DOHH2 (cell line): ENCODE measurements around the gene PEAK1.

ENCODE experiments used
- H3F3A ChIP-seq: fragments of 200-600 bp; sonication (generic), shearing (Covaris generic); 2 replicates; pipeline ENCODE4 v1.6.0; 2016; ENCODE audit warnings: antibody characterized with exemption, mild to moderate bottlenecking; ENCODE audit not compliant: control insufficient read depth, insufficient read depth
- H3K27ac ChIP-seq: fragments of 200-600 bp; sonication (generic); 2 replicates; pipeline ENCODE4 v1.5.1; 2014; ENCODE audit warnings: low read depth, mild to moderate bottlenecking, low read length, moderate library complexity
- H3K27me3 ChIP-seq: fragments of 200-600 bp; sonication (generic); 2 replicates; pipeline ENCODE4 v1.6.1; 2014; ENCODE audit warnings: mild to moderate bottlenecking, low read length, mixed read lengths; ENCODE audit not compliant: control insufficient read depth
- H3K36me3 ChIP-seq: fragments of 200-600 bp; sonication (generic); 2 replicates; pipeline ENCODE4 v1.6.1; 2014; ENCODE audit warnings: mild to moderate bottlenecking, low read length, moderate library complexity, mixed read lengths; ENCODE audit not compliant: control insufficient read depth
- H3K4me1 ChIP-seq: fragments of 200-600 bp; sonication (generic); 2 replicates; pipeline ENCODE4 v1.6.1; 2014; ENCODE audit warnings: mild to moderate bottlenecking, low read length, mixed read lengths; ENCODE audit not compliant: control insufficient read depth
- H3K4me2 ChIP-seq: fragments of 200-600 bp; sonication (generic); 2 replicates; pipeline ENCODE4 v1.6.0; 2014; ENCODE audit warnings: mild to moderate bottlenecking, low read length, moderate library complexity
- H3K4me3 ChIP-seq: fragments of 200-600 bp; sonication (generic); 2 replicates; pipeline ENCODE4 v1.5.1; 2014; ENCODE audit warnings: mild to moderate bottlenecking, low read length, mixed read lengths
- H3K79me2 ChIP-seq: fragments of 200-600 bp; sonication (generic); 2 replicates; pipeline ENCODE4 v1.6.1; 2014; ENCODE audit warnings: mild to moderate bottlenecking, low read length, mixed read lengths; ENCODE audit not compliant: control insufficient read depth
- H3K9me2 ChIP-seq: fragments of 200-600 bp; sonication (generic); replicated peaks from 2 replicates; pipeline ENCODE4 v1.6.1; 2014; ENCODE audit warnings: mild to moderate bottlenecking, low read length, mixed read lengths; ENCODE audit not compliant: control insufficient read depth
- H3K9me3 ChIP-seq: fragments of 200-600 bp; sonication (generic); 2 replicates; pipeline ENCODE4 v1.6.1; 2014; ENCODE audit warnings: antibody characterized with exemption, low read length, mixed read lengths; ENCODE audit not compliant: control insufficient read depth, insufficient read depth
- H4K20me1 ChIP-seq: fragments of 200-600 bp; sonication (generic); 2 replicates; pipeline ENCODE4 v1.6.0; 2014; ENCODE audit warnings: low read depth, mild to moderate bottlenecking, antibody characterized with exemption, low read length, moderate library complexity; ENCODE audit not compliant: control insufficient read depth, insufficient read depth
- EZH2phosphoT487 ChIP-seq: fragments of 200-600 bp; sonication (generic); IDR thresholded peaks from 2 replicates; pipeline ENCODE4 v1.6.1; 2017; ENCODE audit warnings: borderline replicate concordance, mild to moderate bottlenecking, antibody characterized with exemption, low read length, moderate library complexity, mixed read lengths
- TF ChIP-seq, protein P1 (sequence below): fragments of 200-600 bp; sonication (generic); IDR thresholded peaks from one replicate; pipeline ENCODE4 v1.5.1; 2014; ENCODE audit warnings: antibody characterized with exemption, mild to moderate bottlenecking, low read depth, low read length; ENCODE audit not compliant: poor library complexity, severe bottlenecking

PEAK1 gene

DNA sequence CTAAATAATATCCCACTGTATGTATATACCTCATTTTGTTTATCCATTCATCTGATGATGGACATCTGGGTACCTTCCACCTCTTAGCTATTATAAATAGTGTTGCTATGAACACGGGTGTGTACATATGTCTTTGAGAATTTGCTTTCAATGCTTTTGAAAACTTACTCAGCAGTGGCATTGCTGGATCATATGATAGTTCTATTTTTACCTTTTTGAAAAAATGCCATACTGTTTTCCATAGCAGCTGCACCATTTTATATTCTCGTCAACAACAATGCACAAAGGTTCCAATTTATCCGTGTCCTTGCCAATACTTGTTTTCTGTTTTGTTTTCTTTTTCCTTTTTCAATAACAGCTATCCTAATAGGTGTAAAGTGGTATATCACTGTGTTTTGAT lies 77.1 kb downstream of the PEAK1 start:
- no peaks in the 10 kb centered on the region for H3F3A ChIP-seq
- no peaks in the 10 kb centered on the region for H3K79me2 ChIP-seq
- H3K27ac ChIP-seq: no peak overlapping the region
- H3K36me3 ChIP-seq: no peaks in the 10 kb centered on the region
- H3K4me1 ChIP-seq: no peaks in the 10 kb centered on the region
- no peaks in the 10 kb centered on the region for H3K9me2 ChIP-seq
- TF ChIP-seq EZH2phosphoT487: no peak
- TF ChIP-seq, protein P1, sequence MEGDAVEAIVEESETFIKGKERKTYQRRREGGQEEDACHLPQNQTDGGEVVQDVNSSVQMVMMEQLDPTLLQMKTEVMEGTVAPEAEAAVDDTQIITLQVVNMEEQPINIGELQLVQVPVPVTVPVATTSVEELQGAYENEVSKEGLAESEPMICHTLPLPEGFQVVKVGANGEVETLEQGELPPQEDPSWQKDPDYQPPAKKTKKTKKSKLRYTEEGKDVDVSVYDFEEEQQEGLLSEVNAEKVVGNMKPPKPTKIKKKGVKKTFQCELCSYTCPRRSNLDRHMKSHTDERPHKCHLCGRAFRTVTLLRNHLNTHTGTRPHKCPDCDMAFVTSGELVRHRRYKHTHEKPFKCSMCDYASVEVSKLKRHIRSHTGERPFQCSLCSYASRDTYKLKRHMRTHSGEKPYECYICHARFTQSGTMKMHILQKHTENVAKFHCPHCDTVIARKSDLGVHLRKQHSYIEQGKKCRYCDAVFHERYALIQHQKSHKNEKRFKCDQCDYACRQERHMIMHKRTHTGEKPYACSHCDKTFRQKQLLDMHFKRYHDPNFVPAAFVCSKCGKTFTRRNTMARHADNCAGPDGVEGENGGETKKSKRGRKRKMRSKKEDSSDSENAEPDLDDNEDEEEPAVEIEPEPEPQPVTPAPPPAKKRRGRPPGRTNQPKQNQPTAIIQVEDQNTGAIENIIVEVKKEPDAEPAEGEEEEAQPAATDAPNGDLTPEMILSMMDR: no peak
- no peaks in the 10 kb centered on the region for H4K20me1 ChIP-seq
- no peaks in the 10 kb centered on the region for H3K27me3 ChIP-seq
- H3K9me3 ChIP-seq: no peaks in the 10 kb centered on the region
- H3K4me3 ChIP-seq: no peak overlapping the region
- H3K4me2 ChIP-seq: no peak overlapping the region

DNA sequence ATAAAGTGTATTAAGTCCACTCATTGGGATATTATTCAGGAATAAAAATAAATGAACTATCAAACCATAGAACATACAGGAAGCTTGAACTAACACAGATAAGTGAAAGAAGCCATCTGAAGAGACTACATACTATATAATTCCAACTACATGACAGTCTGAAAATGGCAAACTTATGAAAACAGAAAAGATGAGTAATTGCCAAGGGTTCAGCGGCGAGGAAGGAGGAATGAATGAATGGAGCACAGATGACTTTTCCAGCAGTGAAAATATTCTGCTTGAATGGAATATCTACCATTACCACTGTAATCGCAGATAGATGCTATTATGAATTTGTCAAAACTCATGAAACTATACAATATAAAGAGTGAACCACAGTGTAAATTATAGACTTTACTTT lies 79.7 kb downstream of the PEAK1 start:
- H3K4me2 ChIP-seq: no peak overlapping the region
- no peaks in the 10 kb centered on the region for H3K9me2 ChIP-seq
- no peaks in the 10 kb centered on the region for H3K4me1 ChIP-seq
- H3K4me3 ChIP-seq: no peak overlapping the region
- no peaks in the 10 kb centered on the region for H3K9me3 ChIP-seq
- no peaks in the 10 kb centered on the region for H3F3A ChIP-seq
- no peaks in the 10 kb centered on the region for H3K36me3 ChIP-seq
- no peak overlapping the region for H3K27ac ChIP-seq
- TF ChIP-seq, protein P1: no peak
- no peak for TF ChIP-seq EZH2phosphoT487
- no peaks in the 10 kb centered on the region for H3K79me2 ChIP-seq
- H4K20me1 ChIP-seq: no peaks in the 10 kb centered on the region
- H3K27me3 ChIP-seq: no peaks in the 10 kb centered on the region

DNA sequence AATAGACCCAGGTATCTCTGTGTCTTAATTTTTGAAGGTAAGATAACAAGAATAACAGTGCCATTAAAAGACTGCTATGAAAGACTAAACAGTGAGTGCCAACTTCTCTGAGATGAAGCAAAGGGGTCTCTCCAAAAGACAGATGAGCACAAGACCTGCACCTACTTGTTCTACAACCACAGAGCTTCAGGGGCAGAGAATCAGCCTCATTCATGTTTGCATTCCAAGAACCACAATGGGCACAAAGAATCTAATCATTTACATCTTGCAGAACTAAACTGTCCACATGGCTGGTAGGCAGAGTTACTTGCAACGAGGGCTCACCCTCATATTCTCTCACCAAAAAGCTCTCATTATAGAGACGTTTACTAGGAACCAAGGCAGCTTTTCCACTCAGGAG lies 83.9 kb downstream of the PEAK1 start:
- no peak overlapping the region for H3K4me3 ChIP-seq
- no peaks in the 10 kb centered on the region for H3K9me3 ChIP-seq
- H3K4me2 ChIP-seq: no peak overlapping the region
- H3F3A ChIP-seq: no peaks in the 10 kb centered on the region
- H3K27ac ChIP-seq: no peak overlapping the region
- TF ChIP-seq, protein P1: no peak
- no peak for TF ChIP-seq EZH2phosphoT487
- no peaks in the 10 kb centered on the region for H3K4me1 ChIP-seq
- H3K9me2 ChIP-seq: no peaks in the 10 kb centered on the region
- H3K36me3 ChIP-seq: no peaks in the 10 kb centered on the region
- no peaks in the 10 kb centered on the region for H3K27me3 ChIP-seq
- H3K79me2 ChIP-seq: no peaks in the 10 kb centered on the region
- H4K20me1 ChIP-seq: no peaks in the 10 kb centered on the region

GRCh38 chr15:77335298-77335697 lies 84.6 kb downstream of the PEAK1 start:
- H3K27ac ChIP-seq: no peak overlapping the region
- no peak for TF ChIP-seq EZH2phosphoT487
- TF ChIP-seq, protein P1: no peak
- H3K9me2 ChIP-seq: no peaks in the 10 kb centered on the region
- no peaks in the 10 kb centered on the region for H3K9me3 ChIP-seq
- no peaks in the 10 kb centered on the region for H3K4me1 ChIP-seq
- no peaks in the 10 kb centered on the region for H3K27me3 ChIP-seq
- H4K20me1 ChIP-seq: no peaks in the 10 kb centered on the region
- no peaks in the 10 kb centered on the region for H3F3A ChIP-seq
- no peak overlapping the region for H3K4me3 ChIP-seq
- no peaks in the 10 kb centered on the region for H3K79me2 ChIP-seq
- H3K36me3 ChIP-seq: no peaks in the 10 kb centered on the region
- no peak overlapping the region for H3K4me2 ChIP-seq
